HG03439 (cell line): ENCODE results near the gene ULK4.
"Not testable (repeated sequence)": the region's sequence is repeated elsewhere in the genome, so short reads cannot be mapped to it uniquely, and the experiment has no call there.

Experiments used
- ATAC-seq: cut with Tn5 transposase; IDR thresholded peaks from one replicate; pipeline ENCODE4 v1.9.1; 2021; ENCODE audit warnings: mild to moderate bottlenecking, moderate library complexity; ENCODE audit not compliant: unreplicated experiment

Gene ULK4

GRCh38 chr3:41792806-41793205, 169.1 kb downstream of the ULK4 start:
- no peak for ATAC-seq

- no peak for ATAC-seq
Measured at GRCh38 chr3:41769106-41769505, 192.8 kb downstream of the ULK4 start.

- no peak for ATAC-seq
Measured at GRCh38 chr3:41768363-41768762, 193.5 kb downstream of the ULK4 start.

GRCh38 chr3:41762867-41763266, 199.0 kb downstream of the ULK4 start:
- not testable (repeated sequence) for ATAC-seq

- ATAC-seq: no peak
Measured at GRCh38 chr3:41753651-41754050, 208.3 kb downstream of the ULK4 start.

- ATAC-seq: no peak
Measured at GRCh38 chr3:41751597-41751996, 210.3 kb downstream of the ULK4 start.

- ATAC-seq: no peak
Measured at GRCh38 chr3:41749988-41750387, 211.9 kb downstream of the ULK4 start.

GRCh38 chr3:41746215-41746614, 215.7 kb downstream of the ULK4 start:
- ATAC-seq: no peak

- ATAC-seq: no peak
Measured at GRCh38 chr3:41742121-41742520, 219.8 kb downstream of the ULK4 start.

- no peak for ATAC-seq
Measured at GRCh38 chr3:41740374-41740886, 221.5 kb downstream of the ULK4 start.

- ATAC-seq: no peak
Measured at GRCh38 chr3:41726891-41727290, 235.0 kb downstream of the ULK4 start.

- ATAC-seq: no peak
Measured at GRCh38 chr3:41717641-41718040, 244.3 kb downstream of the ULK4 start.

- no peak for ATAC-seq
Measured at GRCh38 chr3:41716471-41716870, 245.4 kb downstream of the ULK4 start.

GRCh38 chr3:41715376-41715775, 246.5 kb downstream of the ULK4 start:
- no peak for ATAC-seq

GRCh38 chr3:41711651-41712050, 250.3 kb downstream of the ULK4 start:
- ATAC-seq: no peak

- no peak for ATAC-seq
Measured at GRCh38 chr3:41710646-41711388, 251.1 kb downstream of the ULK4 start.

- not testable (repeated sequence) for ATAC-seq
Measured at GRCh38 chr3:41709213-41709612, 252.7 kb downstream of the ULK4 start.

- ATAC-seq: no peak
Measured at GRCh38 chr3:41708176-41708575, 253.7 kb downstream of the ULK4 start.

- no peak for ATAC-seq
Measured at GRCh38 chr3:41705893-41706292, 256.0 kb downstream of the ULK4 start.

- no peak for ATAC-seq
Measured at GRCh38 chr3:41701191-41701698, 260.7 kb downstream of the ULK4 start.

- no peak for ATAC-seq
Measured at GRCh38 chr3:41700155-41700554, 261.7 kb downstream of the ULK4 start.

GRCh38 chr3:41698898-41699297, 263.0 kb downstream of the ULK4 start:
- no peak for ATAC-seq

GRCh38 chr3:41697702-41698101, 264.2 kb downstream of the ULK4 start:
- ATAC-seq: no peak
